LNCAP (cell line): ENCODE results near the gene ATG5.

Source experiments
- CTCF ChIP-seq: fragments of 450-650 bp; IDR thresholded peaks from 2 replicates; pipeline ENCODE4 v1.5.1; 2017; ENCODE audit warnings: mild to moderate bottlenecking

Gene ATG5

DNA sequence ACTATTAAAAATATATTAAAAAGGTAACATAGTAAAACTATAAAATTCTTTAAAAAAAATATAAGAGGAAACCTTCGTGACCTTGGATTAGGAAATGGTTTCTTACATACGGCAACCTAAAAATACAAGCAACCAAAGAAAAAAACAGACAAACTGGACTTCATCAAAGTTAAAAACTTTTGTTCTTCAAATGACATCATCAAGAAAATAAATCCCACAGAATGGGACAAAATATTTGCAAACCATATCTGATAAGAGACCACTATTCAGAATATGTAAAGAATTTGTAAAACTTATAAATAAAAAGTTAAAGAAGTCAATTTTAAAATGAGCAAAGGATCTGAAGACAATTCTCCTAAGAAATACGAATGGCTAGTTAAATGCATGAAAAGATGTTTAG is 110.0 kb downstream of the ATG5 start:
- no peak for TF ChIP-seq CTCF

GRCh38 chr6:106214531-106214930 is 111.0 kb downstream of the ATG5 start:
- no peak for TF ChIP-seq CTCF

DNA sequence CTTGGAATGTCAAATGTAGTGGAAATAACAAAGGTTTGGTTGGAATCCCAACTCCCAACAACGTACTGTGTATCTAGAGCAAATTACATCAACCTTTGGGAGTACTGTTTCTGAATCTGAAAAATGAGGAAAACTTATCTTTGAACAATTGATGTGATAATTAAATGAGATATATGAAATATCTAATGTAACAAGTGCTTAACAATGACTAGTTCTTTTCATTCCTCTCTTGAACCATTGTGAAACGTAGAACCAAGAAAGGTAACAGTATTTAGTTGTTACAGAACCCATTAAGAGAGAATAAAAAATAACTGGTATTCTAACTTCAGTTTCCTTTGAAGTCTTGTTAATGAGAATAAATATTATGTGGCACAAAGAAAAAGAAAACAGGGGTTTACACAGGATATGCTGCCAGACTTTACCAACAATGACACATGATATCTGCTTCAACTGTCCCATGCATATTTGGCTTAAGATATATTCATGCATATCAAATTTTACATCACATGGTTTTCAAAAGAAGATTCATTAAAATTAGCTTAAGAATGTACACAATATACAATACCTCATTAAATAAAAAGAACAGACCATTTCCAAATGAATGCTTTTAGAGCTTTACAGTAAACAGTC is 111.8 kb downstream of the ATG5 start:
- TF ChIP-seq CTCF: no peak

DNA sequence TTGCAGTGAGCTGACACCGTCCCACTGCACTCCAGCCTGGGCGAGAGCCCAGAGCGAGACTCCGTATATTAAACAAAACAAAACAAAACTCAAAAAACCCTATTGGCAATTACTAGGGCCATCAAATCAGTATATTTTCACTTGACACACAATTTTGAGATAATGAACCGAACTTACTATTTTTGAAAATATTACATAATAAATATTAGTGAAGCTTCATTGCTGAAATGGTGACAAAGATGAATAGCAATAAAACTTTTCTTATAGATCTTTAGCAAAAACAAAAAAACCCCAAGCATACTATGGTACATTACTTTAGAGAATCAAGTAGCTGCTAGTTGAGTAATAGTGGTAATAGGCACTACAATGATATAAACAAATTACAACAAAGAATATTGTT is 113.0 kb downstream of the ATG5 start:
- TF ChIP-seq CTCF: no peak

DNA sequence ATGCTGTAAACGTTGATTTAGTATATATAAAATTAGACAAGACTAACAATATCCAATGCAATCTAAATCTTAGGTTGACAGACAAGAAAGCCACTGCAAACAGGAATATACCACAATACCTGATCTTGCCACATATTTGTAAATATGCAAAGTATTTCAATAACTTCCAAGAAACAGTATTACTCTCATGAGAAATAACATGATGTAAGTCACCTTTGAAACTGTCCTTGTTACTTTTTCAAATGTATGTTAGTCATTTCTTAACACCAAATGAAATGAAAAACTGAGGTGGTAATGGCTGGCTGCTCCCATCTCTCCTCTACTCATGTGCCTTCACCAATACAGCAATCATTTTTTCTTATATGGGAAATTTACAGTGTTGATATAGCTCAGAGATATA is 118.7 kb downstream of the ATG5 start:
- TF ChIP-seq CTCF: no peak

DNA sequence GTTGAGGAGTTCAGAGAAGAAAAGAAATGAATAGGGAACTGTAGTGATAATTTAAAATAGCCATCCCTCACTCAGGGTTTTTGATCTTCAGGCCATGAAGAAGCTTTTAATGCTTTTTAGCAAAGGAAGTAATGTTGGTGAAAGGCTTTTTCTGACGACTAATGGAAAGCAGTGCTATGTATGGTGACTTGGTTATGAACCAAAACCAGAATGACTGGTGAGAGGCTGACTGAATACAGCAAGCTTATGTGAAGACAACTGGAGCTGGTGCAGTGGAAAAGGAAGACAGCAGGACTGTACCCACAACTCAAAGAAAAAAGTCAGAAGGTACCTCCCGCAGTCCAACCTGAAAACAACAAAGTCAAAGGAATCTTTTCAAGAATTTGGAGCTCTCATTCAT is 120.6 kb downstream of the ATG5 start:
- no peak for TF ChIP-seq CTCF

- no peak for TF ChIP-seq CTCF
Observed at GRCh38 chr6:106199998-106200397, 125.6 kb downstream of the ATG5 start.

DNA sequence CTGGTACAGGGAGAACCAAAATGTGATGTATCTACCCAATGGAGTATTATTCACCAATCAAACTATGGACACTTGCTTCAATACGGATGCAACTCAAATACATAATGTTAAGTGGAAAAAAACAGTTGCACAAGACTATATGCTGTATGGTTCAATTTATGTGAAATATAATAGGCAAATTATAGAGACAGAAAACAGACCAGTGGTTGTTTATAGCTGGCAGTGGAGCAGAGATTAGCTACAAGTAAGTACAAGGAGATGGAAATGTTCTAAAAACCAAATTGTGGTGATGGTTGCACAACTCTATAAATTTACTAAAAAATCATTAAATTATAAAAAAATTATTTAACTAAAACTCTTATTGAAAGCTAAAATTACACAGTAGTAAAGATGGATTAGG is 126.2 kb downstream of the ATG5 start:
- TF ChIP-seq CTCF: no peak
